Esophagus muscularis mucosa (tissue), 4 donors: ENCODE measurements around the gene TTBK1. TPM values are rescaled to one million over a fixed set of nuclear protein-coding genes. Genes with fewer than 3 reads are reported as not detected.

Experiments used
- DNase-seq: peaks from one replicate; pipeline ENCODE4 v3.0.0-alpha.2; 2017; ENCODE audit errors: extremely low spot score
- H3K27ac ChIP-seq, 4 donors: fragments of 200-600 bp; sonication (generic); replicated peaks in 1 of 4; 1 replicate in 3 of 4; 2 replicates in 1 of 4; pipeline ENCODE4 v1.5.1; 2016 to 2019; ENCODE audit warnings: mild to moderate bottlenecking in 1 of 4
- H3K27me3 ChIP-seq, 4 donors: fragments of 200-600 bp; sonication (generic); one replicate each; pipeline versions ENCODE4 v1.5.1 to v1.6.0; 2016 to 2019
- H3K36me3 ChIP-seq, 4 donors: fragments of 200-600 bp; sonication (generic); one replicate each; pipeline ENCODE4 v1.5.1; 2016 to 2019
- H3K4me1 ChIP-seq, 4 donors: fragments of 200-600 bp; sonication (generic); one replicate each; pipeline ENCODE4 v1.5.1; 2016 to 2019
- H3K4me3 ChIP-seq, 4 donors: fragments of 200-600 bp; sonication (generic); 1 replicate in 2 of 4; 2 replicates in 2 of 4; pipeline ENCODE4 v1.5.1; 2016 to 2019; ENCODE audit warnings: mild to moderate bottlenecking in 4 of 4, moderate library complexity in 1 of 4
- H3K9me3 ChIP-seq, 4 donors: fragments of 200-600 bp; sonication (generic); 1 replicate in 3 of 4; 2 replicates in 1 of 4; pipeline ENCODE4 v1.5.1; 2016 to 2019
- EP300 ChIP-seq: sonication (generic); formaldehyde crosslinking; IDR thresholded peaks from one replicate; pipeline ENCODE4 v1.6.1; 2017; ENCODE audit warnings: antibody characterized with exemption
- POLR2A ChIP-seq: fragments of 450-650 bp; IDR thresholded peaks from one replicate; pipeline ENCODE4 v1.6.1; 2017; ENCODE audit warnings: antibody characterized with exemption, moderate library complexity, mild to moderate bottlenecking, low read depth
- POLR2AphosphoS5 ChIP-seq, 2 donors: sonication (generic); formaldehyde crosslinking; IDR thresholded peaks; one replicate each; pipeline ENCODE4 v1.6.1; 2017; ENCODE audit warnings: antibody characterized with exemption in 2 of 2
- WGBS: methylation state at CpG from one replicate; pipeline ENCODE4 v1.1.5; 2018; 5-methylcytosine and 5-hydroxymethylcytosine counted together
- intact Hi-C: fragments of 100-400 bp; cut with DNase I; formaldehyde crosslinking; loops from one replicate; pipeline ENCODE4 v1.15.1; 2023
- total RNA-seq, 4 donors: library from RNA; depleted of rRNA; stranded (reverse); fragments of >200 nt; gene quantifications; one replicate each; pipeline versions ENCODE4 v1.1.0 to v1.2.1, GENCODE V29; 2016
- TF ChIP-seq, protein P1 (sequence below), 3 experiments: fragments of 200-600 bp in 2 of 3; fragments of 450-650 bp in 1 of 3; sonication (generic) in 2 of 3; IDR thresholded peaks; one replicate each; pipeline ENCODE4 v1.5.1; 2017 to 2019; ENCODE audit warnings: antibody characterized with exemption in 3 of 3, mild to moderate bottlenecking in 2 of 3, moderate library complexity in 1 of 3

TTBK1 gene
- total RNA-seq, 4 donors from 2014 or later, result under 0.01 to 0.29 (median 0.03) TPM

DNA sequence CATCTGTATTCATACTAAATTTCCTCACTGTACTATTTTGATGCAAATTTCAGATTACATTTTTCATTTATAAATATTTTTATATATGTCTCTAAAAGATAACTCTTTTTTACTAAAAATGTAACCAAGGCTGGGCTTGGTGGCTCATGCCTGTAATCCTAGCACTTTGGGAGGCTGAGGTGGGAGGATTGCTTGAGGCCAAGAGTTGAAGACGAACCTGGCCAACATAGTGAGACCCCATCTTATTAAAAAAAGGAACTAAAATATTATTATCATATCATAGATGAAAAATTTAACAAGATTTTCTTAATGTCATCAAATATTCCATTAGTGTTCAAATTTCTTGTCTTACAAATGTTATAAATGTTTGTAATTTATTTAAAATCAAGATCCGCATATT is 7.4 kb upstream of the TTBK1 start:
- intact Hi-C loops, result no loop called here
- DNase-seq, result no peak
- H3K36me3 ChIP-seq, result no peaks in the 10 kb centered on the region
- H3K9me3 ChIP-seq, result peaks cover 0 to 6% (median 0%) of the 10 kb centered on the region in 4 donors
- 90% methylated on average over 2 of the region's 2 CpGs for WGBS
- no peak overlapping the region for H3K27ac ChIP-seq
- TF ChIP-seq POLR2AphosphoS5 (IDR thresholded peaks at IDR 0.05) (no peak), POLR2A (no peak), EP300 (no peak)
- TF ChIP-seq, protein P1, sequence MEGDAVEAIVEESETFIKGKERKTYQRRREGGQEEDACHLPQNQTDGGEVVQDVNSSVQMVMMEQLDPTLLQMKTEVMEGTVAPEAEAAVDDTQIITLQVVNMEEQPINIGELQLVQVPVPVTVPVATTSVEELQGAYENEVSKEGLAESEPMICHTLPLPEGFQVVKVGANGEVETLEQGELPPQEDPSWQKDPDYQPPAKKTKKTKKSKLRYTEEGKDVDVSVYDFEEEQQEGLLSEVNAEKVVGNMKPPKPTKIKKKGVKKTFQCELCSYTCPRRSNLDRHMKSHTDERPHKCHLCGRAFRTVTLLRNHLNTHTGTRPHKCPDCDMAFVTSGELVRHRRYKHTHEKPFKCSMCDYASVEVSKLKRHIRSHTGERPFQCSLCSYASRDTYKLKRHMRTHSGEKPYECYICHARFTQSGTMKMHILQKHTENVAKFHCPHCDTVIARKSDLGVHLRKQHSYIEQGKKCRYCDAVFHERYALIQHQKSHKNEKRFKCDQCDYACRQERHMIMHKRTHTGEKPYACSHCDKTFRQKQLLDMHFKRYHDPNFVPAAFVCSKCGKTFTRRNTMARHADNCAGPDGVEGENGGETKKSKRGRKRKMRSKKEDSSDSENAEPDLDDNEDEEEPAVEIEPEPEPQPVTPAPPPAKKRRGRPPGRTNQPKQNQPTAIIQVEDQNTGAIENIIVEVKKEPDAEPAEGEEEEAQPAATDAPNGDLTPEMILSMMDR (IDR thresholded peaks at IDR 0.05), result no peak
- peaks cover 0 to 31% (median 0%) of the 10 kb centered on the region in 4 donors for H3K27me3 ChIP-seq
- no peaks in the 10 kb centered on the region for H3K4me1 ChIP-seq
- H3K4me3 ChIP-seq, result no peak overlapping the region

DNA sequence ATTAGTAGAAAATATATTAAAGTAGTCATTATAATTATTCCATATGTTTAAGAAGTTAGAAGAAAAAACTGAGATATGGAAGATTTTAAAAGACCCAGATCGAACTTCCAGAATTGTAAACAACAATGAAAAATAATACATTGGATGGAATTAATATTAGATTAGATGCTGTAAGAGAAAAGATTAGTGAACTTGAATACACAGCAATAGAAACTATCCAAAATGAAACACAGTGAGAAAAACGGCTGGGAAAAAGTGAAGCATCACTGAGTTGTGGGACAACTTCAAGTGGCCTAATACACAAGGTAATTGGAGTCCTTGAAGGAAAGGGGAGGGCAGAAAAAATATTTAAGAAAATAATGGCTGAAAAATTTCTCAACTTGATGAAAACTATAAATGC is 4.2 kb upstream of the TTBK1 start:
- Histone ChIP-seq H3K36me3 (no peaks in the 10 kb centered on the region), H3K27me3 (peaks cover 0 to 63% (median 15%) of the 10 kb centered on the region in 4 donors), H3K4me3 (no peak overlapping the region), H3K27ac (no peak overlapping the region), H3K9me3 (peaks cover 0 to 6% (median 0%) of the 10 kb centered on the region in 4 donors), H3K4me1 (peaks cover 0 to 6% (median 0%) of the 10 kb centered on the region in 4 donors)
- WGBS, result 63% methylated on average over 2 of the region's 2 CpGs
- no peak for DNase-seq
- intact Hi-C loops, result no loop called here
- TF ChIP-seq, protein P1 (IDR thresholded peaks at IDR 0.05), result no peak
- TF ChIP-seq POLR2A (no peak), POLR2AphosphoS5 (IDR thresholded peaks at IDR 0.05) (no peak)

DNA sequence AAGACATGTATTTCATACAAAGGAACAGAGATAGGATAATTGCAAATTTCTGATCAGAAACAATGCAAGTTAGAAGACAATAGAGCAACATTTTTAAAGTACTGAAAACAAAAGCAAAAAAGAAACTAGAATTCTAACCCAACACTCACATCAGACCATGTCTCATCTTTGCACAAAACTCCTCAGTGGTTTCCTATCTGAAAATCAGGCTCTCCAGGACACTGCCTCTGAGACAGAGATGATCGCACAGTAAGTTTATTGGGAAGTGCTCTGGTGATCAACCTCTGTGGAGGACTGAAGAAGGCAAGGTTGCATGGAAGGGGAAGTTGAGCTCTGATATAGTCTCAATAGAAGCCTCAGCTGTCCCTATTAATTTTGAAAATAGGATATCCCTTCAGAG is 2.3 kb upstream of the TTBK1 start:
- H3K27ac ChIP-seq, result no peak overlapping the region
- DNase-seq, result no peak
- peaks cover 0 to 6% (median 0%) of the 10 kb centered on the region in 4 donors for H3K4me1 ChIP-seq
- H3K36me3 ChIP-seq, result no peaks in the 10 kb centered on the region
- intact Hi-C loops, result no loop called here
- TF ChIP-seq, protein P1 (IDR thresholded peaks at IDR 0.05), result no peak
- TF ChIP-seq POLR2A, result no peak
- no peak overlapping the region for H3K4me3 ChIP-seq
- peaks cover 0 to 81% (median 15%) of the 10 kb centered on the region in 4 donors for H3K27me3 ChIP-seq
- peaks cover 0 to 6% (median 0%) of the 10 kb centered on the region in 4 donors for H3K9me3 ChIP-seq
- WGBS, result 78% methylated on average over 1 of the region's 1 CpG

DNA sequence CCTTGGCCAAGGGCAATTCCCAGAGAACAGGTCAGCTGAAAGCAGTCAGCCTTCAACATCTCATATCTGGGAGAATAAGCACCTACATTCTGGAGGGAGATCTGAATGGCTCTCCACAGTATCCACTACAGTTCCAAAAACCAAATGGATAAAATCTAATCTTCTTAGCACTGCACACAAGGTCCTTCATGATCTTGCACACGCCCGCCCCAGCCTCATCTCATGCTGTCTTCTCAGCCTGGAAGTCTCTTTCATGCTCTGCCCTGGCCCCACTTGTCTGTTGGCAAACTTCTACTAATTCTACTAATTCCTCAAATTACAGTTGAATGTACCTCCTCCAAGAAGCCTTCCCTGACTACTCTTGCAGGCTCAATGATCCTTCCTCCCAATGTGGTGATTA is 1.8 kb upstream of the TTBK1 start:
- peaks cover 0 to 86% (median 15%) of the 10 kb centered on the region in 4 donors for H3K27me3 ChIP-seq
- TF ChIP-seq EP300, result no peak
- 88% methylated on average over 2 of the region's 2 CpGs for WGBS
- H3K9me3 ChIP-seq, result peaks cover 0 to 6% (median 0%) of the 10 kb centered on the region in 4 donors
- no peak overlapping the region for H3K4me3 ChIP-seq
- peaks cover 0 to 8% (median 1%) of the 10 kb centered on the region in 4 donors for H3K4me1 ChIP-seq
- H3K27ac ChIP-seq, result no peak overlapping the region
- DNase-seq, result no peak
- intact Hi-C loops, result no loop called here
- H3K36me3 ChIP-seq, result no peaks in the 10 kb centered on the region

DNA sequence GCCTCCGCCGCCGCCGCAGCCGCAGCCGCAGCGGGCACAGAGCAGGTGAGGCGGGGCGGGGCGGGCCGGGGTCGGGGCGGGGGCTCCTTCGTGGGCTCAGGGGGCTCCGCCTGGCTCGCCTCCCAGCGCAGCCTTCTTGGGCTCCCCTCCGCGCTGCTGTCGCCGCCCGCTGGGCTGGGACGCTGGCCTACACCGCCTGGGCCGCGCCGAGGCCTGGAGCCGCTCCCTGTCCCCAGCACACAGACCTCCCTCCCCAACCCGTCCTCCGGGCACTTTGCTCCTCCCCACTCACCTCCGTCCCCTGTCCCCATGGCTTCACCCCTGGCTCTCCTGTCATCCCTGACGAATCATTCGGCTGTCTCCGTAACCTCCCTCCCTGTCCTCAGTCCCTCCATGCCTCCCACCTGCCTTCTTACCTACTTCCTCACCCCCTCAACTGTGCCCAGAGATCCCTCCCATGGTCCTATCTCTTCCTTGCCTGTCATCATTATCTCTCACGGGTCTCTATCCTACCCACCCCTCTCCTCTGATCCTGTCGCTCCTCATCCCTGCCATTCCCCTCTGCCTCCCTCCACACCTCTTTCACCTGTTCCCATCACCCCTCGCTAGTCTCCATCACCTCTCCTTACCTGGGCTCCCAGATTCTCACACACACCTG is 512 bp downstream of the TTBK1 start:
- H3K27me3 ChIP-seq, result peaks cover 0 to 78% (median 15%) of the 10 kb centered on the region in 4 donors
- no peak overlapping the region for H3K27ac ChIP-seq
- 52% methylated on average over 14 of the region's 37 CpGs for WGBS
- H3K4me1 ChIP-seq, result peaks cover 7 to 23% (median 16%) of the 10 kb centered on the region in 4 donors
- TF ChIP-seq EP300 (no peak), POLR2AphosphoS5 (IDR thresholded peaks at IDR 0.05) (no peak), POLR2A (no peak)
- TF ChIP-seq, protein P1 (IDR thresholded peaks at IDR 0.05), result no peak
- H3K4me3 ChIP-seq, result no peak overlapping the region
- no peak for DNase-seq
- intact Hi-C loops, result no loop called here
- no peaks in the 10 kb centered on the region for H3K36me3 ChIP-seq
- peaks cover 0 to 6% (median 0%) of the 10 kb centered on the region in 4 donors for H3K9me3 ChIP-seq
